OCI-LY1 (cell line): Measurements from ENCODE around the gene SLC38A8.

Experiments used
- H2AFZ ChIP-seq: fragments of 200-600 bp; sonication (generic), shearing (Covaris generic); 2 replicates; pipeline ENCODE4 v1.6.0; 2014; ENCODE audit warnings: antibody characterized with exemption, mild to moderate bottlenecking, low read length
- H3F3A ChIP-seq: fragments of 200-600 bp; sonication (generic), shearing (Covaris generic); 2 replicates; pipeline ENCODE4 v1.6.0; 2014; ENCODE audit warnings: mild to moderate bottlenecking, antibody characterized with exemption, low read length, moderate library complexity; ENCODE audit not compliant: insufficient read depth
- H3K27ac ChIP-seq: fragments of 200-600 bp; sonication (generic); 2 replicates; pipeline ENCODE4 v1.5.1; 2014; ENCODE audit warnings: low read length, mixed run types, mild to moderate bottlenecking, low read depth; ENCODE audit not compliant: poor library complexity, severe bottlenecking
- H3K27me3 ChIP-seq: fragments of 200-600 bp; sonication (generic); 2 replicates; pipeline ENCODE4 v1.6.0; 2014; ENCODE audit warnings: antibody characterized with exemption, mild to moderate bottlenecking, low read length, moderate library complexity; ENCODE audit not compliant: insufficient read depth
- H3K36me3 ChIP-seq: fragments of 200-600 bp; sonication (generic); 2 replicates; pipeline ENCODE4 v1.6.1; 2014; ENCODE audit warnings: mild to moderate bottlenecking, antibody characterized with exemption, low read length, moderate library complexity, mixed read lengths; ENCODE audit not compliant: insufficient read depth
- H3K4me1 ChIP-seq: fragments of 200-600 bp; sonication (generic); 2 replicates; pipeline ENCODE4 v1.5.1; 2014; ENCODE audit warnings: mild to moderate bottlenecking, low read length, moderate library complexity; ENCODE audit not compliant: insufficient read depth, severe bottlenecking
- H3K4me2 ChIP-seq: fragments of 200-600 bp; sonication (generic), shearing (Covaris generic); 2 replicates; pipeline ENCODE4 v1.6.1; 2014; ENCODE audit warnings: low read length
- H3K4me3 ChIP-seq: fragments of 200-600 bp; sonication (generic); 2 replicates; pipeline ENCODE4 v1.5.1; 2014; ENCODE audit warnings: low read length, low read depth, mild to moderate bottlenecking, mixed read lengths; ENCODE audit not compliant: poor library complexity, severe bottlenecking
- H3K79me2 ChIP-seq: fragments of 200-600 bp; shearing (Covaris generic); 2 replicates; pipeline ENCODE4 v1.6.1; 2016; ENCODE audit warnings: mixed run types, low read length, mixed read lengths; ENCODE audit not compliant: insufficient read depth
- H3K9ac ChIP-seq: fragments of 200-600 bp; sonication (generic), shearing (Covaris generic); 2 replicates; pipeline ENCODE4 v1.6.1; 2014; ENCODE audit warnings: mild to moderate bottlenecking, low read length, mixed read lengths
- H3K9me2 ChIP-seq: fragments of 200-600 bp; sonication (generic), shearing (Covaris generic); 2 replicates; pipeline ENCODE4 v1.6.1; 2014; ENCODE audit warnings: low read depth, mild to moderate bottlenecking, low read length, mixed read lengths
- H3K9me3 ChIP-seq: fragments of 200-600 bp; shearing (Covaris generic); 2 replicates; pipeline ENCODE4 v1.6.1; 2014; ENCODE audit warnings: low read length, mixed read lengths
- H4K20me1 ChIP-seq: fragments of 200-600 bp; sonication (generic), shearing (Covaris generic); 2 replicates; pipeline ENCODE4 v1.6.0; 2016; ENCODE audit warnings: mild to moderate bottlenecking, low read length; ENCODE audit not compliant: insufficient read depth
- EZH2 ChIP-seq: fragments of 200-600 bp; sonication (generic), shearing (Covaris generic); IDR thresholded peaks from 2 replicates; pipeline ENCODE4 v1.8.0; 2017; ENCODE audit warnings: borderline replicate concordance, mixed run types, mild to moderate bottlenecking, antibody characterized with exemption, low read length, moderate library complexity, mixed read lengths
- TF ChIP-seq, protein P1 (sequence below): fragments of 200-600 bp; sonication (generic), shearing (Covaris generic); IDR thresholded peaks from 2 replicates; pipeline ENCODE4 v1.5.1; 2017; ENCODE audit warnings: mild to moderate bottlenecking, antibody characterized with exemption, low read length, moderate library complexity, mixed read lengths

The SLC38A8 gene

DNA sequence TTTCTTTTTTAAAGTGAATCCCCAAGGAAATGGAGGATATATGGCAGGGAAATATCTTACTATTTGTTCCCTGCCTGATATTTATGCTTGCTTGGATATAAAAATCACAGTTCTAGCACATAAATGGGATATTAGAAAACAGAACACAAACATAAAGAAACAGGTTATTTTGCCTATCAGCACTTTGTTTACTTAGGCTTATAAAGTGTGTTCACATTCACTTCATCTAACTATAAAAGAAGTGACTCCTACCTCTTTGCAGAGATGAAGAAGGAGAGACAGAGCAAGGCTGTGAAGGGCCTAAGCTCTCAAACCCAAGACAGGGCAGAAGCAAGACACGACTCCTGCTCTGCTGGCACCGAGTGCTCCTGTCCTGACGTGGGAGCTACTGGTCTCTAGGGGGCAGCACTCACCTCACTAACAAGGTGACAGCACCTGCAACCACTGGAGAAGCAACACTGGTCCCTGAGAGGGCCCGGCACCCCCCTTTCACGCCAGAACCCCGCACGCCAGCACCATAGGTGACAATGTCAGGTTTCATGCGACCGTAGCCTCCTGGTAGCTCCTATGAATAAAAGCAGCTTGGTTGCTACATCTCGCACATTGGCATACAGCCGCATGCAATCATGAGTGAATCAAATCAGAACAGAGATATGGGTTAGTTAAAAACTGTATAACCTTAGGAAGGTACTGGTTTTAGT lies 42.1 kb upstream of the SLC38A8 start:
- no peaks in the 10 kb centered on the region for H3K9me3 ChIP-seq
- TF ChIP-seq EZH2, result no peak
- TF ChIP-seq, protein P1, sequence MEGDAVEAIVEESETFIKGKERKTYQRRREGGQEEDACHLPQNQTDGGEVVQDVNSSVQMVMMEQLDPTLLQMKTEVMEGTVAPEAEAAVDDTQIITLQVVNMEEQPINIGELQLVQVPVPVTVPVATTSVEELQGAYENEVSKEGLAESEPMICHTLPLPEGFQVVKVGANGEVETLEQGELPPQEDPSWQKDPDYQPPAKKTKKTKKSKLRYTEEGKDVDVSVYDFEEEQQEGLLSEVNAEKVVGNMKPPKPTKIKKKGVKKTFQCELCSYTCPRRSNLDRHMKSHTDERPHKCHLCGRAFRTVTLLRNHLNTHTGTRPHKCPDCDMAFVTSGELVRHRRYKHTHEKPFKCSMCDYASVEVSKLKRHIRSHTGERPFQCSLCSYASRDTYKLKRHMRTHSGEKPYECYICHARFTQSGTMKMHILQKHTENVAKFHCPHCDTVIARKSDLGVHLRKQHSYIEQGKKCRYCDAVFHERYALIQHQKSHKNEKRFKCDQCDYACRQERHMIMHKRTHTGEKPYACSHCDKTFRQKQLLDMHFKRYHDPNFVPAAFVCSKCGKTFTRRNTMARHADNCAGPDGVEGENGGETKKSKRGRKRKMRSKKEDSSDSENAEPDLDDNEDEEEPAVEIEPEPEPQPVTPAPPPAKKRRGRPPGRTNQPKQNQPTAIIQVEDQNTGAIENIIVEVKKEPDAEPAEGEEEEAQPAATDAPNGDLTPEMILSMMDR, result peak; percentile 95
- H2AFZ ChIP-seq, result no peak overlapping the region
- no peak overlapping the region for H3K9ac ChIP-seq
- peaks cover 72% of the 10 kb centered on the region for H3K36me3 ChIP-seq
- H3K27me3 ChIP-seq, result no peaks in the 10 kb centered on the region
- no peaks in the 10 kb centered on the region for H4K20me1 ChIP-seq
- peaks cover 50% of the 10 kb centered on the region for H3K4me1 ChIP-seq
- H3K79me2 ChIP-seq, result no peaks in the 10 kb centered on the region
- no peak overlapping the region; the same call in 1 of the 2 replicates for H3K4me2 ChIP-seq
- H3K4me3 ChIP-seq, result no peak overlapping the region
- peak overlapping the region; percentile 96 for H3K27ac ChIP-seq
- H3K9me2 ChIP-seq, result no peaks in the 10 kb centered on the region
- H3F3A ChIP-seq, result peaks cover 6% of the 10 kb centered on the region; the same call in 1 of the 2 replicates

DNA sequence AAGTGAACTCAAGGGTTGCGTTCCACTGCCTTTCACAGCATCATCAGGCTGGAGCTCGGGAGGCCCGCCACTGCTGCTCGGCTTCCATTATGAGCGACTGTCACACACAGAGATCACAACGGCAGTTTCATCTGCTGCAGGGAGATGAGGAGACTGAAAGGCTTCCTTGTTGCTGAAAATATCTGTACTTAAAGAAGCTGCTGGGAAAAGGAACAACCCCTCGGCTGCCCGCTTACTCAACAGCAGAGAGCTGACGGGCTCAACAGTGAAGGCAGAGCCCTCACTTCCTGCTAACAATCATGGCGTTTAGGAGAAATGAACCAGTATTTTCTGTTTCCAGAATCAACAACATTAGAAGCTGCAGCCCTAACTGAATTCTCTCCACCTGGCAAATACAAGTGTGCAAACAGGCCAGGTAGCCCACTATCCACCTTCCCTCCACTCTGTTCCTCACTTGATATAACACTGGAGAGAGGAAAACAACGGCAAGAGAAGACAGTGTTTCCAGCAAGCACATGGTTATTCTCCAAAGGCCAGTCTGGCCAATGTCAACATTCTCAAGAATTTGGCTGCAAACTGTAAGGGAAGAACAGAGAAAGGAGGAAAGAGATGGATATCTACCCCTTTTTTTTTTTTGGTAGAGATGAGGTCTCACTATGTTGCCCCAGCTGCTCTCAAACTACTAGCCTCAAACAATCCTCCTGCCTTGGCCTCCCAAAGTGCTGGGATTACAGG lies 40.4 kb upstream of the SLC38A8 start:
- H3F3A ChIP-seq, result no peaks in the 10 kb centered on the region
- H3K4me1 ChIP-seq, result peaks cover 33% of the 10 kb centered on the region
- no peaks in the 10 kb centered on the region for H3K9me3 ChIP-seq
- no peaks in the 10 kb centered on the region for H3K9me2 ChIP-seq
- H3K27me3 ChIP-seq, result no peaks in the 10 kb centered on the region
- no peak overlapping the region for H3K27ac ChIP-seq
- H3K4me2 ChIP-seq, result no peak overlapping the region
- no peaks in the 10 kb centered on the region for H3K79me2 ChIP-seq
- H3K9ac ChIP-seq, result no peak overlapping the region
- no peak overlapping the region for H3K4me3 ChIP-seq
- H2AFZ ChIP-seq, result no peak overlapping the region
- H3K36me3 ChIP-seq, result peaks cover 83% of the 10 kb centered on the region
- TF ChIP-seq, protein P1, result no peak
- TF ChIP-seq EZH2, result no peak
- H4K20me1 ChIP-seq, result no peaks in the 10 kb centered on the region

DNA sequence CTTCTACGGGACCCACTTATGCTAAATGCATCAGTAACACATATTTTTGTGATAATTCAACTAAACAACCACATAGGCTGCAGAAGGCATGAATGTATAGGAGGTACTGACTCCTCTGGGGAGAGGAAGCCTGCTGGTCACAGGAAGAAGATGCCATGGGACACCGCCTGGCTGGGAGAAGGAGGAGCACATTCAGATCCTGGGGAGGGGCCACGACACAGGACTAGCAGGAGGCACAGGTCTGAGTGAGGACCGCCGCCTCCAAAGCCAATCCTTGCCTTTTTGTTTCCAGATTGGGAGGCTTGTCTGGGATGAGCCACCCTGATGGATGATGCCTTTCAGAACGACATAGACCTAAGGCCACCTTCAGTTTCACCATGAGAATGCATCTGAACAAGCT lies 39.5 kb upstream of the SLC38A8 start:
- Histone ChIP-seq H3K4me2 (no peak overlapping the region), H3K9me3 (no peaks in the 10 kb centered on the region), H3K27ac (no peak overlapping the region), H3K79me2 (no peaks in the 10 kb centered on the region), H3K4me1 (peaks cover 24% of the 10 kb centered on the region), H4K20me1 (no peaks in the 10 kb centered on the region), H3K9ac (no peak overlapping the region), H3K27me3 (no peaks in the 10 kb centered on the region), H3K9me2 (no peaks in the 10 kb centered on the region), H3K36me3 (peaks cover 86% of the 10 kb centered on the region), H3F3A (no peaks in the 10 kb centered on the region), H3K4me3 (no peak overlapping the region), H2AFZ (no peak overlapping the region)
- TF ChIP-seq EZH2, result no peak
- TF ChIP-seq, protein P1, result no peak
